Suprapubic skin (tissue), 4 donors: ENCODE results near the gene MPV17L.
"Not testable (repeated sequence)": the region's sequence is repeated elsewhere in the genome, so short reads cannot be mapped to it uniquely, and the experiment has no call there.

ENCODE experiments used
- POLR2A ChIP-seq, 2 donors: fragments of 450-650 bp; IDR thresholded peaks; one replicate each; pipeline ENCODE4 v1.6.1; 2017; ENCODE audit warnings: antibody characterized with exemption in 2 of 2, mild to moderate bottlenecking in 2 of 2, moderate library complexity in 2 of 2
- POLR2AphosphoS5 ChIP-seq, 3 donors: sonication (generic); formaldehyde crosslinking; IDR thresholded peaks; one replicate each; pipeline ENCODE4 v1.6.1; 2017; ENCODE audit warnings: antibody characterized with exemption in 3 of 3
- TF ChIP-seq, protein P1 (sequence below), 2 donors: fragments of 200-600 bp in 1 of 2; fragments of 450-650 bp in 1 of 2; sonication (generic) in 1 of 2; IDR thresholded peaks; one replicate each; pipeline ENCODE4 v1.5.1; 2016 to 2019; ENCODE audit warnings: antibody characterized with exemption in 2 of 2, mild to moderate bottlenecking in 1 of 2, moderate library complexity in 1 of 2

DNA sequence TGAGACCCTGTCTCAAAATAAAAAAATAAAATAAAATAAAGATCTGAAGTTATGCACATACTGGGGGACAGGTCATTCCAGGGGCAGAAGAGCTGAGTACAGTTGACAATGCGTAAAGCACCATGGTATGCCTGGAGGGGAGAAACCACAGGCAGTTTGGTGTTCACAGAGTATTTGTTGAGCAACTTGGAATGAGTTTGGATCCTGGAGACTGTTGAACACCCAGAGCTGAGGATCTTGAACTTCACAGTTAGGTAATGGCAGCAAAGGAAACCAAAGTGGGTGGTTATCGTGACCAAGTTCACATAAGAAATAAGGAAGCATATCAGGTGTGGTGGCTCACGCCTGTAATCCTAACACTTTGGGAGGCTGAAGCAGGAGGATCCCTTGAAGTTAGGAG is 8.5 kb downstream of the MPV17L start:
- TF ChIP-seq, protein P1, sequence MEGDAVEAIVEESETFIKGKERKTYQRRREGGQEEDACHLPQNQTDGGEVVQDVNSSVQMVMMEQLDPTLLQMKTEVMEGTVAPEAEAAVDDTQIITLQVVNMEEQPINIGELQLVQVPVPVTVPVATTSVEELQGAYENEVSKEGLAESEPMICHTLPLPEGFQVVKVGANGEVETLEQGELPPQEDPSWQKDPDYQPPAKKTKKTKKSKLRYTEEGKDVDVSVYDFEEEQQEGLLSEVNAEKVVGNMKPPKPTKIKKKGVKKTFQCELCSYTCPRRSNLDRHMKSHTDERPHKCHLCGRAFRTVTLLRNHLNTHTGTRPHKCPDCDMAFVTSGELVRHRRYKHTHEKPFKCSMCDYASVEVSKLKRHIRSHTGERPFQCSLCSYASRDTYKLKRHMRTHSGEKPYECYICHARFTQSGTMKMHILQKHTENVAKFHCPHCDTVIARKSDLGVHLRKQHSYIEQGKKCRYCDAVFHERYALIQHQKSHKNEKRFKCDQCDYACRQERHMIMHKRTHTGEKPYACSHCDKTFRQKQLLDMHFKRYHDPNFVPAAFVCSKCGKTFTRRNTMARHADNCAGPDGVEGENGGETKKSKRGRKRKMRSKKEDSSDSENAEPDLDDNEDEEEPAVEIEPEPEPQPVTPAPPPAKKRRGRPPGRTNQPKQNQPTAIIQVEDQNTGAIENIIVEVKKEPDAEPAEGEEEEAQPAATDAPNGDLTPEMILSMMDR (IDR thresholded peaks at IDR 0.05): not testable (repeated sequence)
- not testable (repeated sequence) for TF ChIP-seq POLR2AphosphoS5, POLR2A (IDR thresholded peaks at IDR 0.05)
